Loucy (cell line): ENCODE data around the gene GPI.

Experiments used
- CTCF ChIP-seq: fragments of 200-600 bp; sonication (generic); conservative IDR thresholded peaks from 2 replicates; pipeline ENCODE4 v1.5.1; 2014; ENCODE audit warnings: mild to moderate bottlenecking, antibody characterized with exemption, low read length
- EZH2phosphoT487 ChIP-seq: fragments of 200-600 bp; IDR thresholded peaks from 2 replicates; pipeline ENCODE4 v1.6.1; 2018; ENCODE audit warnings: antibody characterized with exemption, mild to moderate bottlenecking, moderate library complexity, borderline replicate concordance

GRCh38 chr19:34337739-34338138, 27.3 kb upstream of the GPI start:
- TF ChIP-seq CTCF (no peak), EZH2phosphoT487 (no peak)
